OCI-LY1 (cell line): ENCODE data around the gene FBXO34.

ENCODE experiments used
- H2AFZ ChIP-seq: fragments of 200-600 bp; sonication (generic), shearing (Covaris generic); 2 replicates; pipeline ENCODE4 v1.6.0; 2014; ENCODE audit warnings: antibody characterized with exemption, mild to moderate bottlenecking, low read length
- H3F3A ChIP-seq: fragments of 200-600 bp; sonication (generic), shearing (Covaris generic); 2 replicates; pipeline ENCODE4 v1.6.0; 2014; ENCODE audit warnings: mild to moderate bottlenecking, antibody characterized with exemption, low read length, moderate library complexity; ENCODE audit not compliant: insufficient read depth
- H3K27ac ChIP-seq: fragments of 200-600 bp; sonication (generic); 2 replicates; pipeline ENCODE4 v1.5.1; 2014; ENCODE audit warnings: low read length, mixed run types, mild to moderate bottlenecking, low read depth; ENCODE audit not compliant: poor library complexity, severe bottlenecking
- H3K27me3 ChIP-seq: fragments of 200-600 bp; sonication (generic); 2 replicates; pipeline ENCODE4 v1.6.0; 2014; ENCODE audit warnings: antibody characterized with exemption, mild to moderate bottlenecking, low read length, moderate library complexity; ENCODE audit not compliant: insufficient read depth
- H3K36me3 ChIP-seq: fragments of 200-600 bp; sonication (generic); 2 replicates; pipeline ENCODE4 v1.6.1; 2014; ENCODE audit warnings: mild to moderate bottlenecking, antibody characterized with exemption, low read length, moderate library complexity, mixed read lengths; ENCODE audit not compliant: insufficient read depth
- H3K4me1 ChIP-seq: fragments of 200-600 bp; sonication (generic); 2 replicates; pipeline ENCODE4 v1.5.1; 2014; ENCODE audit warnings: mild to moderate bottlenecking, low read length, moderate library complexity; ENCODE audit not compliant: insufficient read depth, severe bottlenecking
- H3K4me2 ChIP-seq: fragments of 200-600 bp; sonication (generic), shearing (Covaris generic); 2 replicates; pipeline ENCODE4 v1.6.1; 2014; ENCODE audit warnings: low read length
- H3K4me3 ChIP-seq: fragments of 200-600 bp; sonication (generic); 2 replicates; pipeline ENCODE4 v1.5.1; 2014; ENCODE audit warnings: low read length, low read depth, mild to moderate bottlenecking, mixed read lengths; ENCODE audit not compliant: poor library complexity, severe bottlenecking
- H3K79me2 ChIP-seq: fragments of 200-600 bp; shearing (Covaris generic); 2 replicates; pipeline ENCODE4 v1.6.1; 2016; ENCODE audit warnings: mixed run types, low read length, mixed read lengths; ENCODE audit not compliant: insufficient read depth
- H3K9ac ChIP-seq: fragments of 200-600 bp; sonication (generic), shearing (Covaris generic); 2 replicates; pipeline ENCODE4 v1.6.1; 2014; ENCODE audit warnings: mild to moderate bottlenecking, low read length, mixed read lengths
- H3K9me2 ChIP-seq: fragments of 200-600 bp; sonication (generic), shearing (Covaris generic); 2 replicates; pipeline ENCODE4 v1.6.1; 2014; ENCODE audit warnings: low read depth, mild to moderate bottlenecking, low read length, mixed read lengths
- H3K9me3 ChIP-seq: fragments of 200-600 bp; shearing (Covaris generic); 2 replicates; pipeline ENCODE4 v1.6.1; 2014; ENCODE audit warnings: low read length, mixed read lengths
- H4K20me1 ChIP-seq: fragments of 200-600 bp; sonication (generic), shearing (Covaris generic); 2 replicates; pipeline ENCODE4 v1.6.0; 2016; ENCODE audit warnings: mild to moderate bottlenecking, low read length; ENCODE audit not compliant: insufficient read depth
- EZH2 ChIP-seq: fragments of 200-600 bp; sonication (generic), shearing (Covaris generic); IDR thresholded peaks from 2 replicates; pipeline ENCODE4 v1.8.0; 2017; ENCODE audit warnings: borderline replicate concordance, mixed run types, mild to moderate bottlenecking, antibody characterized with exemption, low read length, moderate library complexity, mixed read lengths
- TF ChIP-seq, protein P1 (sequence below): fragments of 200-600 bp; sonication (generic), shearing (Covaris generic); IDR thresholded peaks from 2 replicates; pipeline ENCODE4 v1.5.1; 2017; ENCODE audit warnings: mild to moderate bottlenecking, antibody characterized with exemption, low read length, moderate library complexity, mixed read lengths

FBXO34 gene

DNA sequence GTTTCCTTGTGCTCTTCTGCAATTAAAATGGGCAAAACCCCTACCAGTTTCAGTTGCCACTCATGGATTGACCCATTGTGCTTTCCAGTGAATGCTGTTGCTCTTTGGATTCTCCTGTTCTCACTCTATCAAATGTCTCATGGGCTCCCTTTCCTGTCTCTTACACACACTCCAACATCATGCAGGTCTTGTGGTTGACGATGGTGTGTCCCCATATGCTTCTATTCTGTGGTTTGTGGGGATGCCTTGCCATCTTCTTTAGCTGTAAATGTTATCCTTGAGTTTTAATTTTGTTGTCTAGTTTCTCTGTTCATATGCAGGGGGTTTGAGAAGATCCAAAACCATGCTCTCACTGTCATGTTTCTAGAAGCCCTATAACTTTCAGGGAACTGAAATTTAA lies 31.9 kb upstream of the FBXO34 start:
- H3K4me1 ChIP-seq = no peaks in the 10 kb centered on the region
- no peak overlapping the region for H3K9ac ChIP-seq
- H3F3A ChIP-seq = no peaks in the 10 kb centered on the region
- H3K9me2 ChIP-seq = no peaks in the 10 kb centered on the region
- no peak overlapping the region for H2AFZ ChIP-seq
- no peaks in the 10 kb centered on the region for H4K20me1 ChIP-seq
- H3K9me3 ChIP-seq = no peaks in the 10 kb centered on the region
- no peak overlapping the region for H3K4me2 ChIP-seq
- H3K27ac ChIP-seq = no peak overlapping the region
- no peak overlapping the region for H3K4me3 ChIP-seq
- no peaks in the 10 kb centered on the region for H3K36me3 ChIP-seq
- TF ChIP-seq EZH2 = no peak
- TF ChIP-seq, protein P1, sequence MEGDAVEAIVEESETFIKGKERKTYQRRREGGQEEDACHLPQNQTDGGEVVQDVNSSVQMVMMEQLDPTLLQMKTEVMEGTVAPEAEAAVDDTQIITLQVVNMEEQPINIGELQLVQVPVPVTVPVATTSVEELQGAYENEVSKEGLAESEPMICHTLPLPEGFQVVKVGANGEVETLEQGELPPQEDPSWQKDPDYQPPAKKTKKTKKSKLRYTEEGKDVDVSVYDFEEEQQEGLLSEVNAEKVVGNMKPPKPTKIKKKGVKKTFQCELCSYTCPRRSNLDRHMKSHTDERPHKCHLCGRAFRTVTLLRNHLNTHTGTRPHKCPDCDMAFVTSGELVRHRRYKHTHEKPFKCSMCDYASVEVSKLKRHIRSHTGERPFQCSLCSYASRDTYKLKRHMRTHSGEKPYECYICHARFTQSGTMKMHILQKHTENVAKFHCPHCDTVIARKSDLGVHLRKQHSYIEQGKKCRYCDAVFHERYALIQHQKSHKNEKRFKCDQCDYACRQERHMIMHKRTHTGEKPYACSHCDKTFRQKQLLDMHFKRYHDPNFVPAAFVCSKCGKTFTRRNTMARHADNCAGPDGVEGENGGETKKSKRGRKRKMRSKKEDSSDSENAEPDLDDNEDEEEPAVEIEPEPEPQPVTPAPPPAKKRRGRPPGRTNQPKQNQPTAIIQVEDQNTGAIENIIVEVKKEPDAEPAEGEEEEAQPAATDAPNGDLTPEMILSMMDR = no peak
- H3K79me2 ChIP-seq = no peaks in the 10 kb centered on the region
- no peaks in the 10 kb centered on the region for H3K27me3 ChIP-seq

DNA sequence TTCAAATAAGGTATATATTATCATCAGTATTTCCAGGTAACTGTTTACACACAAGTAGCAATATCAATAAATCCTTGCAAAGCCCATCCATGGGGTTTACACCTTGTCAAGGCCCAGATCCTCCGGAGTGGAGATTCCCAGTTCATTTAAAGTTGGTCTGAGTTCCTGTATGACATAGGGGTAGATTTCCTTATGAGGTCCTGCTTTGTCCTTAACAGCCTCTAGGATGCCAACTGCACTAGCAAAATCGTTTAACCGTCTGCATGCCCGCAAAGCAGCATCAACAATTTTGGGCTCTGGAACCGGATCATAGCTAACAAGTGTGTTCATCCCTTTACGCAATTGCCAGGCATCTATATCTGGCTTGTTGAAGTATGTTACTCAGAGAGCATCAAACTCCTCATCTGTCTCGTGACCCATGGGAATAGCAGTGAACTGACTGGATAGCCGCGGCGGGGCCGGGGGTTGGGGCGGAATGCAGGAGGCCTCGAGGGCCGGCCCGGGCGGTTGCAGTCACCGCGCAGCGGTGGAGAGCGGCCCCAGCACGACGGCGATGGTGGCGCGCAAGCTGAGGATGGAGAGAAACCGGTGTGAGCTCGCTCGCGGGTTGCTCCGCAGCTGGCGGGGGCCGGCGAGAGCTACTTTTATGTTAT lies 30.6 kb upstream of the FBXO34 start:
- H3K27ac ChIP-seq = no peak overlapping the region
- no peaks in the 10 kb centered on the region for H3K9me2 ChIP-seq
- no peaks in the 10 kb centered on the region for H3K27me3 ChIP-seq
- no peak overlapping the region for H3K9ac ChIP-seq
- H4K20me1 ChIP-seq = no peaks in the 10 kb centered on the region
- no peaks in the 10 kb centered on the region for H3K79me2 ChIP-seq
- H3K4me3 ChIP-seq = no peak overlapping the region
- H3K9me3 ChIP-seq = no peaks in the 10 kb centered on the region
- TF ChIP-seq, protein P1 = no peak
- no peak for TF ChIP-seq EZH2
- H3K4me1 ChIP-seq = no peaks in the 10 kb centered on the region
- H3K36me3 ChIP-seq = no peaks in the 10 kb centered on the region
- H3F3A ChIP-seq = no peaks in the 10 kb centered on the region
- H2AFZ ChIP-seq = no peak overlapping the region
- H3K4me2 ChIP-seq = no peak overlapping the region

- Histone ChIP-seq H3K4me2 (no peak overlapping the region), H3K4me1 (no peaks in the 10 kb centered on the region), H3K27me3 (no peaks in the 10 kb centered on the region), H3F3A (no peaks in the 10 kb centered on the region), H3K4me3 (no peak overlapping the region), H3K36me3 (no peaks in the 10 kb centered on the region), H4K20me1 (no peaks in the 10 kb centered on the region), H3K79me2 (no peaks in the 10 kb centered on the region), H3K27ac (no peak overlapping the region), H3K9me2 (no peaks in the 10 kb centered on the region), H3K9me3 (no peaks in the 10 kb centered on the region), H2AFZ (no peak overlapping the region), H3K9ac (no peak overlapping the region)
- TF ChIP-seq, protein P1 = no peak
- no peak for TF ChIP-seq EZH2
Measured at GRCh38 chr14:55241673-55242072, 29.5 kb upstream of the FBXO34 start.
